ENCODE measurements around the gene DTX3L.
"Not testable (repeated sequence)": the region's sequence is repeated elsewhere in the genome, so short reads cannot be mapped to it uniquely, and the experiment has no call there.

Gene DTX3L

GRCh38 chr3:122562923-122563716 lies 1.0 kb upstream of the DTX3L start:
- DNase-seq, result no peak

GRCh38 chr3:122563717-122564025 lies 467 bp upstream of the DTX3L start:
- peak in 3 of 56 donors; percentile 1 to 3 (median 3) for DNase-seq

- not testable (repeated sequence) for DNase-seq
These were observed 4.0 kb downstream of the DTX3L start for GRCh38 chr3:122568131-122568530.

GRCh38 chr3:122568755-122569154 lies 4.6 kb downstream of the DTX3L start:
- no peak for DNase-seq

GRCh38 chr3:122572940-122573412 lies 8.8 kb downstream of the DTX3L start:
- no peak for DNase-seq

GRCh38 chr3:122576174-122576940 lies 12.2 kb downstream of the DTX3L start:
- DNase-seq, result no peak

- DNase-seq, result no peak
These were observed 13.4 kb downstream of the DTX3L start, which contains the start of gene PARP15 for GRCh38 chr3:122577409-122578031. PARP15 (plus strand) TSS chr3:122577650; CDS start chr3:122577668, 18 bp downstream.

- no peak for DNase-seq
These were observed 14.1 kb downstream of the DTX3L start for GRCh38 chr3:122578069-122578740.

- no peak for DNase-seq
These were observed 16.3 kb downstream of the DTX3L start for GRCh38 chr3:122580470-122580869.

- DNase-seq, result no peak
These were observed 17.5 kb downstream of the DTX3L start for GRCh38 chr3:122581622-122582021.

GRCh38 chr3:122582390-122582789 lies 18.3 kb downstream of the DTX3L start:
- no peak for DNase-seq

GRCh38 chr3:122586098-122586497 lies 22.0 kb downstream of the DTX3L start:
- DNase-seq, result no peak

GRCh38 chr3:122586773-122587485 lies 22.8 kb downstream of the DTX3L start:
- DNase-seq, result no peak

GRCh38 chr3:122587572-122587971 lies 23.4 kb downstream of the DTX3L start:
- no peak for DNase-seq

- no peak for DNase-seq
These were observed 25.2 kb downstream of the DTX3L start for GRCh38 chr3:122589297-122589696.

- DNase-seq, result no peak
These were observed 26.5 kb downstream of the DTX3L start for GRCh38 chr3:122590610-122591009.

- no peak for DNase-seq
These were observed 29.9 kb downstream of the DTX3L start for GRCh38 chr3:122594025-122594424.

- DNase-seq, result no peak
These were observed 34.0 kb downstream of the DTX3L start for GRCh38 chr3:122598151-122598550.

- DNase-seq, result no peak
These were observed 34.4 kb downstream of the DTX3L start for GRCh38 chr3:122598556-122598955.

GRCh38 chr3:122602011-122602710 lies 38.0 kb downstream of the DTX3L start:
- no peak for DNase-seq

Measured in amygdala (tissue), 56 donors.